OCI-LY1 (cell line): Measurements from ENCODE around the gene A2M.

Source experiments
- H2AFZ ChIP-seq: fragments of 200-600 bp; sonication (generic), shearing (Covaris generic); 2 replicates; pipeline ENCODE4 v1.6.0; 2014; ENCODE audit warnings: antibody characterized with exemption, mild to moderate bottlenecking, low read length
- H3F3A ChIP-seq: fragments of 200-600 bp; sonication (generic), shearing (Covaris generic); 2 replicates; pipeline ENCODE4 v1.6.0; 2014; ENCODE audit warnings: mild to moderate bottlenecking, antibody characterized with exemption, low read length, moderate library complexity; ENCODE audit not compliant: insufficient read depth
- H3K27ac ChIP-seq: fragments of 200-600 bp; sonication (generic); 2 replicates; pipeline ENCODE4 v1.5.1; 2014; ENCODE audit warnings: low read length, mixed run types, mild to moderate bottlenecking, low read depth; ENCODE audit not compliant: poor library complexity, severe bottlenecking
- H3K27me3 ChIP-seq: fragments of 200-600 bp; sonication (generic); 2 replicates; pipeline ENCODE4 v1.6.0; 2014; ENCODE audit warnings: antibody characterized with exemption, mild to moderate bottlenecking, low read length, moderate library complexity; ENCODE audit not compliant: insufficient read depth
- H3K36me3 ChIP-seq: fragments of 200-600 bp; sonication (generic); 2 replicates; pipeline ENCODE4 v1.6.1; 2014; ENCODE audit warnings: mild to moderate bottlenecking, antibody characterized with exemption, low read length, moderate library complexity, mixed read lengths; ENCODE audit not compliant: insufficient read depth
- H3K4me1 ChIP-seq: fragments of 200-600 bp; sonication (generic); 2 replicates; pipeline ENCODE4 v1.5.1; 2014; ENCODE audit warnings: mild to moderate bottlenecking, low read length, moderate library complexity; ENCODE audit not compliant: insufficient read depth, severe bottlenecking
- H3K4me2 ChIP-seq: fragments of 200-600 bp; sonication (generic), shearing (Covaris generic); 2 replicates; pipeline ENCODE4 v1.6.1; 2014; ENCODE audit warnings: low read length
- H3K4me3 ChIP-seq: fragments of 200-600 bp; sonication (generic); 2 replicates; pipeline ENCODE4 v1.5.1; 2014; ENCODE audit warnings: low read length, low read depth, mild to moderate bottlenecking, mixed read lengths; ENCODE audit not compliant: poor library complexity, severe bottlenecking
- H3K79me2 ChIP-seq: fragments of 200-600 bp; shearing (Covaris generic); 2 replicates; pipeline ENCODE4 v1.6.1; 2016; ENCODE audit warnings: mixed run types, low read length, mixed read lengths; ENCODE audit not compliant: insufficient read depth
- H3K9ac ChIP-seq: fragments of 200-600 bp; sonication (generic), shearing (Covaris generic); 2 replicates; pipeline ENCODE4 v1.6.1; 2014; ENCODE audit warnings: mild to moderate bottlenecking, low read length, mixed read lengths
- H3K9me2 ChIP-seq: fragments of 200-600 bp; sonication (generic), shearing (Covaris generic); 2 replicates; pipeline ENCODE4 v1.6.1; 2014; ENCODE audit warnings: low read depth, mild to moderate bottlenecking, low read length, mixed read lengths
- H3K9me3 ChIP-seq: fragments of 200-600 bp; shearing (Covaris generic); 2 replicates; pipeline ENCODE4 v1.6.1; 2014; ENCODE audit warnings: low read length, mixed read lengths
- H4K20me1 ChIP-seq: fragments of 200-600 bp; sonication (generic), shearing (Covaris generic); 2 replicates; pipeline ENCODE4 v1.6.0; 2016; ENCODE audit warnings: mild to moderate bottlenecking, low read length; ENCODE audit not compliant: insufficient read depth
- CTCF ChIP-seq: fragments of 200-600 bp; sonication (generic), shearing (Covaris generic); IDR thresholded peaks from 2 replicates; pipeline ENCODE4 v1.5.1; 2017; ENCODE audit warnings: mild to moderate bottlenecking, antibody characterized with exemption, low read length, moderate library complexity, mixed read lengths
- EZH2 ChIP-seq: fragments of 200-600 bp; sonication (generic), shearing (Covaris generic); IDR thresholded peaks from 2 replicates; pipeline ENCODE4 v1.8.0; 2017; ENCODE audit warnings: borderline replicate concordance, mixed run types, mild to moderate bottlenecking, antibody characterized with exemption, low read length, moderate library complexity, mixed read lengths

The A2M gene

GRCh38 chr12:9068600-9068999 is 47.1 kb downstream of the A2M start:
- TF ChIP-seq EZH2: no peak
- no peak for TF ChIP-seq CTCF
- Histone ChIP-seq H3K9ac (no peak overlapping the region), H3K27me3 (0 out of 2 replicates have a peak, but pooled peaks cover 2% of the 10 kb centered on the region), H3F3A (no peaks in the 10 kb centered on the region), H4K20me1 (no peaks in the 10 kb centered on the region), H3K36me3 (no peaks in the 10 kb centered on the region; the same call in 1 of the 2 replicates), H3K9me3 (no peaks in the 10 kb centered on the region), H2AFZ (no peak overlapping the region), H3K9me2 (no peaks in the 10 kb centered on the region), H3K4me1 (no peaks in the 10 kb centered on the region), H3K27ac (no peak overlapping the region), H3K79me2 (no peaks in the 10 kb centered on the region), H3K4me3 (no peak overlapping the region), H3K4me2 (no peak overlapping the region)

GRCh38 chr12:9068086-9068485 is 47.6 kb downstream of the A2M start:
- no peaks in the 10 kb centered on the region for H3K4me1 ChIP-seq
- no peaks in the 10 kb centered on the region for H3K9me2 ChIP-seq
- TF ChIP-seq EZH2 (no peak), CTCF (no peak)

GRCh38 chr12:9066755-9067423 is 48.8 kb downstream of the A2M start:
- Histone ChIP-seq H3K79me2 (no peaks in the 10 kb centered on the region), H3K4me1 (no peaks in the 10 kb centered on the region), H3K9me3 (no peaks in the 10 kb centered on the region), H3K27ac (no peak overlapping the region), H3K9me2 (no peaks in the 10 kb centered on the region), H2AFZ (no peak overlapping the region), H4K20me1 (no peaks in the 10 kb centered on the region), H3K27me3 (0 out of 2 replicates have a peak, but pooled peaks cover 3% of the 10 kb centered on the region), H3K4me3 (no peak overlapping the region), H3K36me3 (no peaks in the 10 kb centered on the region; the same call in 1 of the 2 replicates), H3K9ac (no peak overlapping the region), H3F3A (no peaks in the 10 kb centered on the region), H3K4me2 (no peak overlapping the region)
- TF ChIP-seq EZH2: no peak
- no peak for TF ChIP-seq CTCF

More at GRCh38 chr12:9068086-9068485, 47.6 kb downstream of the A2M start:
- Histone ChIP-seq H2AFZ (no peak overlapping the region), H3K79me2 (no peaks in the 10 kb centered on the region), H3K9me3 (no peaks in the 10 kb centered on the region), H3K27me3 (0 out of 2 replicates have a peak, but pooled peaks cover 3% of the 10 kb centered on the region), H3K27ac (no peak overlapping the region), H3K36me3 (no peaks in the 10 kb centered on the region; the same call in 1 of the 2 replicates), H3K9ac (no peak overlapping the region), H4K20me1 (no peaks in the 10 kb centered on the region), H3K4me2 (no peak overlapping the region), H3K4me3 (no peak overlapping the region), H3F3A (no peaks in the 10 kb centered on the region)
